GM23338 (cell line): ENCODE results near the gene LMOD1.

Source experiments
- CREB1 ChIP-seq: fragments of 250-450 bp; sonication (Bioruptor Pico); IDR thresholded peaks from 2 replicates; pipeline ENCODE4 v1.5.0; 2020; ENCODE audit warnings: low read depth, mild to moderate bottlenecking, moderate library complexity
- EZH2 ChIP-seq: fragments of 200-600 bp; sonication (generic); IDR thresholded peaks from one replicate; pipeline ENCODE4 v1.8.0; 2017; ENCODE audit warnings: antibody characterized with exemption, mild to moderate bottlenecking, low read depth; ENCODE audit not compliant: unreplicated experiment
- EZH2phosphoT487 ChIP-seq: fragments of 200-600 bp; sonication (generic); IDR thresholded peaks from one replicate; pipeline ENCODE4 v1.8.1; 2018; ENCODE audit warnings: antibody characterized with exemption; ENCODE audit not compliant: unreplicated experiment
- JUNB ChIP-seq: IDR thresholded peaks from one replicate; pipeline ENCODE4 v1.6.1; 2016; ENCODE audit warnings: antibody characterized with exemption; ENCODE audit not compliant: unreplicated experiment
- NANOG ChIP-seq: IDR thresholded peaks from 2 replicates; pipeline ENCODE4 v1.6.1; 2016; ENCODE audit warnings: antibody characterized with exemption, borderline replicate concordance
- POLR2AphosphoS5 ChIP-seq: IDR thresholded peaks from 2 replicates; pipeline ENCODE4 v1.6.1; 2016; ENCODE audit warnings: antibody characterized with exemption, low read depth
- STAT1 ChIP-seq: IDR thresholded peaks from one replicate; pipeline ENCODE4 v1.6.1; 2016; ENCODE audit warnings: antibody characterized with exemption; ENCODE audit not compliant: unreplicated experiment
- ZNF114 ChIP-seq: fragments of 250-450 bp; sonication (Bioruptor Pico); IDR thresholded peaks from 2 replicates; pipeline ENCODE4 v1.5.0; 2020; ENCODE audit warnings: mild to moderate bottlenecking, moderate library complexity
- ZNF331 ChIP-seq: fragments of 250-450 bp; sonication (Bioruptor Pico); IDR thresholded peaks from 2 replicates; pipeline ENCODE4 v1.5.0; 2020; ENCODE audit warnings: low read depth, mild to moderate bottlenecking, moderate library complexity
- TF ChIP-seq, protein P1 (sequence below), 2 experiments: fragments of 200-600 bp in 1 of 2; sonication (generic) in 1 of 2; conservative IDR thresholded peaks; 2 replicates each; pipeline versions ENCODE4 v1.5.1 to v1.6.1; 2016 to 2017; ENCODE audit warnings: antibody characterized with exemption in 2 of 2, low read depth in 2 of 2, mild to moderate bottlenecking in 2 of 2, moderate library complexity in 1 of 2
- TF ChIP-seq, protein P2 (sequence below): IDR thresholded peaks from one replicate; pipeline ENCODE4 v1.6.1; 2018; ENCODE audit warnings: antibody characterized with exemption; ENCODE audit not compliant: unreplicated experiment
- TF ChIP-seq, protein P3 (sequence below): IDR thresholded peaks from 2 replicates; pipeline ENCODE4 v1.6.1; 2016; ENCODE audit warnings: antibody characterized with exemption
- TF ChIP-seq, protein P4 (sequence below): fragments of 250-450 bp; sonication (Bioruptor Pico); IDR thresholded peaks from 2 replicates; pipeline ENCODE4 v1.5.0; 2020; ENCODE audit warnings: mild to moderate bottlenecking, moderate library complexity

DNA sequence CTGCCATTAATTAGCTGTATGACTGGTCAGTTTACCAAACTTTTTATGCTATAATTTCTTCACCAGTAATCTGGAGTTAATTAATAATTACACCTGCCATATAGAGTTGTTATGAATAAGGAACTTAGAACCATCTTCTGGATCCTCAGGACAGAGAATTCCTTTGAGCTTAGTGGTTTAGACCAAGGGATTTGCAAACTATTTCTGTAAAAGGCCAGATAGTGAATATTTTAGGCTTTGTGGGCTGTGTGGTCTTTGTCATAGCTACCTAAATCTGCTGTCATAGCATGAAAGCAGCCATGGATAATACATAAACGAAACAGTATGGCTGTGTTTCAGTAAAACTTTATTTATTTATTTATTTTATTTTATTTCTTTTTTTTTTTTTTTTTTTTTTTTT is 17.9 kb upstream of the LMOD1 start:
- TF ChIP-seq, protein P1, sequence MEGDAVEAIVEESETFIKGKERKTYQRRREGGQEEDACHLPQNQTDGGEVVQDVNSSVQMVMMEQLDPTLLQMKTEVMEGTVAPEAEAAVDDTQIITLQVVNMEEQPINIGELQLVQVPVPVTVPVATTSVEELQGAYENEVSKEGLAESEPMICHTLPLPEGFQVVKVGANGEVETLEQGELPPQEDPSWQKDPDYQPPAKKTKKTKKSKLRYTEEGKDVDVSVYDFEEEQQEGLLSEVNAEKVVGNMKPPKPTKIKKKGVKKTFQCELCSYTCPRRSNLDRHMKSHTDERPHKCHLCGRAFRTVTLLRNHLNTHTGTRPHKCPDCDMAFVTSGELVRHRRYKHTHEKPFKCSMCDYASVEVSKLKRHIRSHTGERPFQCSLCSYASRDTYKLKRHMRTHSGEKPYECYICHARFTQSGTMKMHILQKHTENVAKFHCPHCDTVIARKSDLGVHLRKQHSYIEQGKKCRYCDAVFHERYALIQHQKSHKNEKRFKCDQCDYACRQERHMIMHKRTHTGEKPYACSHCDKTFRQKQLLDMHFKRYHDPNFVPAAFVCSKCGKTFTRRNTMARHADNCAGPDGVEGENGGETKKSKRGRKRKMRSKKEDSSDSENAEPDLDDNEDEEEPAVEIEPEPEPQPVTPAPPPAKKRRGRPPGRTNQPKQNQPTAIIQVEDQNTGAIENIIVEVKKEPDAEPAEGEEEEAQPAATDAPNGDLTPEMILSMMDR (conservative IDR thresholded peaks at IDR 0.05; ENCODE audit: low read depth in 2 of 2) = no peak
- TF ChIP-seq JUNB = no peak
- TF ChIP-seq POLR2AphosphoS5 = no peak
- no peak for TF ChIP-seq EZH2
- no peak for TF ChIP-seq EZH2phosphoT487
- TF ChIP-seq, protein P2, sequence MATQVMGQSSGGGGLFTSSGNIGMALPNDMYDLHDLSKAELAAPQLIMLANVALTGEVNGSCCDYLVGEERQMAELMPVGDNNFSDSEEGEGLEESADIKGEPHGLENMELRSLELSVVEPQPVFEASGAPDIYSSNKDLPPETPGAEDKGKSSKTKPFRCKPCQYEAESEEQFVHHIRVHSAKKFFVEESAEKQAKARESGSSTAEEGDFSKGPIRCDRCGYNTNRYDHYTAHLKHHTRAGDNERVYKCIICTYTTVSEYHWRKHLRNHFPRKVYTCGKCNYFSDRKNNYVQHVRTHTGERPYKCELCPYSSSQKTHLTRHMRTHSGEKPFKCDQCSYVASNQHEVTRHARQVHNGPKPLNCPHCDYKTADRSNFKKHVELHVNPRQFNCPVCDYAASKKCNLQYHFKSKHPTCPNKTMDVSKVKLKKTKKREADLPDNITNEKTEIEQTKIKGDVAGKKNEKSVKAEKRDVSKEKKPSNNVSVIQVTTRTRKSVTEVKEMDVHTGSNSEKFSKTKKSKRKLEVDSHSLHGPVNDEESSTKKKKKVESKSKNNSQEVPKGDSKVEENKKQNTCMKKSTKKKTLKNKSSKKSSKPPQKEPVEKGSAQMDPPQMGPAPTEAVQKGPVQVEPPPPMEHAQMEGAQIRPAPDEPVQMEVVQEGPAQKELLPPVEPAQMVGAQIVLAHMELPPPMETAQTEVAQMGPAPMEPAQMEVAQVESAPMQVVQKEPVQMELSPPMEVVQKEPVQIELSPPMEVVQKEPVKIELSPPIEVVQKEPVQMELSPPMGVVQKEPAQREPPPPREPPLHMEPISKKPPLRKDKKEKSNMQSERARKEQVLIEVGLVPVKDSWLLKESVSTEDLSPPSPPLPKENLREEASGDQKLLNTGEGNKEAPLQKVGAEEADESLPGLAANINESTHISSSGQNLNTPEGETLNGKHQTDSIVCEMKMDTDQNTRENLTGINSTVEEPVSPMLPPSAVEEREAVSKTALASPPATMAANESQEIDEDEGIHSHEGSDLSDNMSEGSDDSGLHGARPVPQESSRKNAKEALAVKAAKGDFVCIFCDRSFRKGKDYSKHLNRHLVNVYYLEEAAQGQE = no peak
- TF ChIP-seq ZNF114 (CRISPR knock-in tag) = no peak
- TF ChIP-seq, protein P3, sequence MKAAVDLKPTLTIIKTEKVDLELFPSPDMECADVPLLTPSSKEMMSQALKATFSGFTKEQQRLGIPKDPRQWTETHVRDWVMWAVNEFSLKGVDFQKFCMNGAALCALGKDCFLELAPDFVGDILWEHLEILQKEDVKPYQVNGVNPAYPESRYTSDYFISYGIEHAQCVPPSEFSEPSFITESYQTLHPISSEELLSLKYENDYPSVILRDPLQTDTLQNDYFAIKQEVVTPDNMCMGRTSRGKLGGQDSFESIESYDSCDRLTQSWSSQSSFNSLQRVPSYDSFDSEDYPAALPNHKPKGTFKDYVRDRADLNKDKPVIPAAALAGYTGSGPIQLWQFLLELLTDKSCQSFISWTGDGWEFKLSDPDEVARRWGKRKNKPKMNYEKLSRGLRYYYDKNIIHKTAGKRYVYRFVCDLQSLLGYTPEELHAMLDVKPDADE = no peak
- TF ChIP-seq CREB1 (CRISPR knock-in tag) = no peak
- TF ChIP-seq ZNF331 (CRISPR knock-in tag) = no peak
- TF ChIP-seq STAT1 = no peak
- TF ChIP-seq NANOG = no peak
- TF ChIP-seq, protein P4, sequence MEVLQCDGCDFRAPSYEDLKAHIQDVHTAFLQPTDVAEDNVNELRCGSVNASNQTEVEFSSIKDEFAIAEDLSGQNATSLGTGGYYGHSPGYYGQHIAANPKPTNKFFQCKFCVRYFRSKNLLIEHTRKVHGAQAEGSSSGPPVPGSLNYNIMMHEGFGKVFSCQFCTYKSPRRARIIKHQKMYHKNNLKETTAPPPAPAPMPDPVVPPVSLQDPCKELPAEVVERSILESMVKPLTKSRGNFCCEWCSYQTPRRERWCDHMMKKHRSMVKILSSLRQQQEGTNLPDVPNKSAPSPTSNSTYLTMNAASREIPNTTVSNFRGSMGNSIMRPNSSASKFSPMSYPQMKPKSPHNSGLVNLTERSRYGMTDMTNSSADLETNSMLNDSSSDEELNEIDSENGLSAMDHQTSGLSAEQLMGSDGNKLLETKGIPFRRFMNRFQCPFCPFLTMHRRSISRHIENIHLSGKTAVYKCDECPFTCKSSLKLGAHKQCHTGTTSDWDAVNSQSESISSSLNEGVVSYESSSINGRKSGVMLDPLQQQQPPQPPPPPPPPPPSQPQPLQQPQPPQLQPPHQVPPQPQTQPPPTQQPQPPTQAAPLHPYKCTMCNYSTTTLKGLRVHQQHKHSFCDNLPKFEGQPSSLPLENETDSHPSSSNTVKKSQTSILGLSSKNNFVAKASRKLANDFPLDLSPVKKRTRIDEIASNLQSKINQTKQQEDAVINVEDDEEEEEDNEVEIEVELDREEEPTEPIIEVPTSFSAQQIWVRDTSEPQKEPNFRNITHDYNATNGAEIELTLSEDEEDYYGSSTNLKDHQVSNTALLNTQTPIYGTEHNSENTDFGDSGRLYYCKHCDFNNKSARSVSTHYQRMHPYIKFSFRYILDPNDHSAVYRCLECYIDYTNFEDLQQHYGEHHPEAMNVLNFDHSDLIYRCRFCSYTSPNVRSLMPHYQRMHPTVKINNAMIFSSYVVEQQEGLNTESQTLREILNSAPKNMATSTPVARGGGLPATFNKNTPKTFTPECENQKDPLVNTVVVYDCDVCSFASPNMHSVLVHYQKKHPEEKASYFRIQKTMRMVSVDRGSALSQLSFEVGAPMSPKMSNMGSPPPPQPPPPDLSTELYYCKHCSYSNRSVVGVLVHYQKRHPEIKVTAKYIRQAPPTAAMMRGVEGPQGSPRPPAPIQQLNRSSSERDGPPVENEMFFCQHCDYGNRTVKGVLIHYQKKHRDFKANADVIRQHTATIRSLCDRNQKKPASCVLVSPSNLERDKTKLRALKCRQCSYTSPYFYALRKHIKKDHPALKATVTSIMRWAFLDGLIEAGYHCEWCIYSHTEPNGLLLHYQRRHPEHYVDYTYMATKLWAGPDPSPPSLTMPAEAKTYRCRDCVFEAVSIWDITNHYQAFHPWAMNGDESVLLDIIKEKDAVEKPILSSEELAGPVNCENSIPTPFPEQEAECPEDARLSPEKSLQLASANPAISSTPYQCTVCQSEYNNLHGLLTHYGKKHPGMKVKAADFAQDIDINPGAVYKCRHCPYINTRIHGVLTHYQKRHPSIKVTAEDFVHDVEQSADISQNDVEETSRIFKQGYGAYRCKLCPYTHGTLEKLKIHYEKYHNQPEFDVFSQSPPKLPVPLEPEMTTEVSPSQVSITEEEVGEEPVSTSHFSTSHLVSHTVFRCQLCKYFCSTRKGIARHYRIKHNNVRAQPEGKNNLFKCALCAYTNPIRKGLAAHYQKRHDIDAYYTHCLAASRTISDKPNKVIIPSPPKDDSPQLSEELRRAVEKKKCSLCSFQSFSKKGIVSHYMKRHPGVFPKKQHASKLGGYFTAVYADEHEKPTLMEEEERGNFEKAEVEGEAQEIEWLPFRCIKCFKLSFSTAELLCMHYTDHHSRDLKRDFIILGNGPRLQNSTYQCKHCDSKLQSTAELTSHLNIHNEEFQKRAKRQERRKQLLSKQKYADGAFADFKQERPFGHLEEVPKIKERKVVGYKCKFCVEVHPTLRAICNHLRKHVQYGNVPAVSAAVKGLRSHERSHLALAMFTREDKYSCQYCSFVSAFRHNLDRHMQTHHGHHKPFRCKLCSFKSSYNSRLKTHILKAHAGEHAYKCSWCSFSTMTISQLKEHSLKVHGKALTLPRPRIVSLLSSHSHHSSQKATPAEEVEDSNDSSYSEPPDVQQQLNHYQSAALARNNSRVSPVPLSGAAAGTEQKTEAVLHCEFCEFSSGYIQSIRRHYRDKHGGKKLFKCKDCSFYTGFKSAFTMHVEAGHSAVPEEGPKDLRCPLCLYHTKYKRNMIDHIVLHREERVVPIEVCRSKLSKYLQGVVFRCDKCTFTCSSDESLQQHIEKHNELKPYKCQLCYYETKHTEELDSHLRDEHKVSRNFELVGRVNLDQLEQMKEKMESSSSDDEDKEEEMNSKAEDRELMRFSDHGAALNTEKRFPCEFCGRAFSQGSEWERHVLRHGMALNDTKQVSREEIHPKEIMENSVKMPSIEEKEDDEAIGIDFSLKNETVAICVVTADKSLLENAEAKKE (CRISPR knock-in tag) = no peak
